HPDE6-E6E7 (cell line): Measurements from ENCODE around the gene TLK1.
A peak's percentile ranks its signal among the peaks of the same experiment; 100 is the strongest.

ENCODE experiments used
- DNase-seq: peaks from one replicate; pipeline ENCODE4 v3.0.0; 2011; ENCODE audit warnings: missing footprints; ENCODE audit errors: extremely low spot score

Gene TLK1

GRCh38 chr2:170999654-171000053 is 161.0 kb downstream of the TLK1 start:
- DNase-seq: no peak

- DNase-seq: no peak
Measured at GRCh38 chr2:170997893-170998597, 162.6 kb downstream of the TLK1 start.

- no peak for DNase-seq
Measured at GRCh38 chr2:170996316-170996715, 164.4 kb downstream of the TLK1 start.

- no peak for DNase-seq
Measured at GRCh38 chr2:170991398-170992182, 169.1 kb downstream of the TLK1 start.

- DNase-seq: no peak
Measured at GRCh38 chr2:170986566-170987258, 174.0 kb downstream of the TLK1 start.

GRCh38 chr2:170985407-170985806 is 175.3 kb downstream of the TLK1 start:
- no peak for DNase-seq

- DNase-seq: no peak
Measured at GRCh38 chr2:170984079-170984478, 176.6 kb downstream of the TLK1 start.

- no peak for DNase-seq
Measured at GRCh38 chr2:170975943-170976270, 184.8 kb downstream of the TLK1 start.

GRCh38 chr2:170975127-170975942 is 185.4 kb downstream of the TLK1 start:
- no peak for DNase-seq

- DNase-seq: no peak
Measured at GRCh38 chr2:170974304-170974993, 186.2 kb downstream of the TLK1 start.

- peak; percentile 90 for DNase-seq
Measured at GRCh38 chr2:170973492-170974303, 187.0 kb downstream of the TLK1 start.

GRCh38 chr2:170973225-170973491 is 187.5 kb downstream of the TLK1 start:
- DNase-seq: no peak

GRCh38 chr2:170972296-170973224 is 188.1 kb downstream of the TLK1 start:
- DNase-seq: no peak

- no peak for DNase-seq
Measured at GRCh38 chr2:170971071-170971470, 189.6 kb downstream of the TLK1 start.

GRCh38 chr2:170969872-170970496 is 190.7 kb downstream of the TLK1 start:
- DNase-seq: no peak

- DNase-seq: no peak
Measured at GRCh38 chr2:170969030-170969429, 191.7 kb downstream of the TLK1 start.

- no peak for DNase-seq
Measured at GRCh38 chr2:170968205-170969003, 192.3 kb downstream of the TLK1 start.

- no peak for DNase-seq
Measured at GRCh38 chr2:170967553-170967952, 193.1 kb downstream of the TLK1 start.
